GM18873 (cell line): Measurements from ENCODE around the gene KCTD3.

Experiments used
- ATAC-seq: cut with Tn5 transposase; IDR thresholded peaks from one replicate; pipeline ENCODE4 v1.9.1; 2021; ENCODE audit warnings: mild to moderate bottlenecking, moderate library complexity, moderate number of reproducible peaks; ENCODE audit not compliant: unreplicated experiment, low FRiP score

The KCTD3 gene

GRCh38 chr1:215566556-215567490, at the start of gene KCTD3:
Gene KCTD3 (plus strand): TSS chr1:215567304. CDS start chr1:215567686, 382 bp downstream.
- peak; percentile 46 for ATAC-seq

GRCh38 chr1:215517441-215517891, 49.6 kb upstream of the KCTD3 start:
- ATAC-seq, result no peak

- ATAC-seq, result no peak
Measured at GRCh38 chr1:215518594-215518993, 48.5 kb upstream of the KCTD3 start.

- no peak for ATAC-seq
Measured at GRCh38 chr1:215521279-215521678, 45.8 kb upstream of the KCTD3 start.

- no peak for ATAC-seq
Measured at GRCh38 chr1:215523128-215523861, 43.8 kb upstream of the KCTD3 start.

- ATAC-seq, result no peak
Measured at GRCh38 chr1:215523906-215524305, 43.2 kb upstream of the KCTD3 start.

GRCh38 chr1:215526147-215526845, 40.8 kb upstream of the KCTD3 start:
- peak; percentile 47 for ATAC-seq

- ATAC-seq, result no peak
Measured at GRCh38 chr1:215526846-215527151, 40.3 kb upstream of the KCTD3 start.

GRCh38 chr1:215529111-215529510, 38.0 kb upstream of the KCTD3 start:
- ATAC-seq, result peak; percentile 49

- no peak for ATAC-seq
Measured at GRCh38 chr1:215529571-215529970, 37.5 kb upstream of the KCTD3 start.

GRCh38 chr1:215530401-215530984, 36.6 kb upstream of the KCTD3 start:
- ATAC-seq, result no peak

GRCh38 chr1:215539803-215540570, 27.1 kb upstream of the KCTD3 start:
- ATAC-seq, result no peak

- no peak for ATAC-seq
Measured at GRCh38 chr1:215542301-215542700, 24.8 kb upstream of the KCTD3 start.

- ATAC-seq, result peak; percentile 59
Measured at GRCh38 chr1:215543191-215543606, 23.9 kb upstream of the KCTD3 start.

GRCh38 chr1:215543806-215544205, 23.3 kb upstream of the KCTD3 start:
- ATAC-seq, result no peak

- ATAC-seq, result no peak
Measured at GRCh38 chr1:215544566-215544965, 22.5 kb upstream of the KCTD3 start.

GRCh38 chr1:215545096-215545495, 22.0 kb upstream of the KCTD3 start:
- ATAC-seq, result no peak

- no peak for ATAC-seq
Measured at GRCh38 chr1:215547011-215547410, 20.1 kb upstream of the KCTD3 start.

GRCh38 chr1:215551806-215552205, 15.3 kb upstream of the KCTD3 start:
- ATAC-seq, result no peak

- ATAC-seq, result no peak
Measured at GRCh38 chr1:215554865-215555264, 12.2 kb upstream of the KCTD3 start.
